CD4-positive, alpha-beta T cell treated with Interleukin-10 for 1 hour (primary cell): ENCODE results near the gene EEA1.

Source experiments
- DNase-seq: peaks from one replicate; pipeline ENCODE4 v3.0.0-alpha.2; 2020

Gene EEA1

DNA sequence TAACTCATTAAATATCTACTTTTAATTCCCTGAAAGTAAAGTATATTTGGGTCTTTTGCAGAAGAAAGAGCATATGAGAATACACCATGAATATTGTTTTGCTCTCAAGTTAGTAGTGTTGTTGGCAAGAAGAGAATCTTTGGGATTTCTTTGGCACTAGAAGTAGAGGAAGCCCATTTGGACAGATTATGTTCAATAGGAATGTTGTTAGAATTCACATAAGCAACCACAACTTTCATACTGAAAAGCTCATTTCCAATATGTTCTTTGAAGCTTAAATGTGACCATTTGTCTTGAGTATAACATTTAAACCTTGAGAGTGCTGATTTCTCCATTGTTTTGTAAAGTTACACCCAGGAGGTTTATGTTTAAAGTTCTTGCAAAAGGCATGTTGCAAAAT, 188.7 kb downstream of the EEA1 start:
- no peak for DNase-seq

- DNase-seq = no peak
Observed at GRCh38 chr12:92739113-92739512, 190.0 kb downstream of the EEA1 start.

DNA sequence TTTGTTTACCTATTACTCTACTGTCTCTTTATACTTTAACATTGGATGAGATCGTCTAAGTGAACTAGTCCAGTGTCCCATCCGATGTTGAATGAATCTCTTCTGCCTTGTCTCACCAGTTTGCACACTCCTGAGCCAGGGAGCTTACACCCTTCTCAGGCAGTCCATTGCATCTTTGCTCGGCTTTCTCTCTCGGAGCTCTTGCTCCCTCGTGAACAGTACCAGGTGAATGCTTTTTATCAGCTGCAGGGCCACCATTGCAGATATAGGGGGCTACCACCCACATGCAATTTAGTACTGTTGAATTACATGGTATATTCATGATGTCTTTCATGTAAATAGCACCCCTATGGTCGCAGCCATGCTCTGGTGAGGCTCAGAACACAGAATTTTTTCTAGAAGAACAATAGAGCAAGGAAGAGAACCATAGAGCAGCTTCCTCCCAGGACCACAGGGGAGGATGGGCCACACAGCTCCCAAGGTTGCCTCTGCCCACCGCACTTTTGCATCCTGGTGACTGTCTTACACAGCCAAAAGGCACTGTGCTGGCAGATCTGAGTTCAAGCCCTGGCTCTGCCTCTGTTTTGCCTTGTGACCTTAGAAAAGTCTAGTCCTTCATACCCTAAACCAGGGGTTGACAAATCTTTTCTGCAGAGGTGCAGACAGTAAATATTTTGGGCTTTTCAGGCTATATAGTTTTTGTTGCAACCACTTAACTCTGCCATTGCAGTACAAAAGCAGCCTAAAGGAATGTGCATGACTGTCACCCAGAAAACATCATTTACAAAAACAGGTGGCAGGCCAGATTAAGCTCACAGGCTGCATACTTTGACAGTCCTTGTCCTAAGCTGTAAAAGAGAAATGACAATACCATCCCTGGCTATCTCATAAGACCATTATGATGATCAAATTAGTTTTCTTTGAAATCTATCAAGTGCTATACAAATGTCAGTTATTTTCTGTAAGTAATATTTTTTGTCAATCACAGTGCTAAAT, 190.9 kb downstream of the EEA1 start:
- no peak for DNase-seq

- no peak for DNase-seq
Observed at GRCh38 chr12:92736605-92737004, 192.5 kb downstream of the EEA1 start.

DNA sequence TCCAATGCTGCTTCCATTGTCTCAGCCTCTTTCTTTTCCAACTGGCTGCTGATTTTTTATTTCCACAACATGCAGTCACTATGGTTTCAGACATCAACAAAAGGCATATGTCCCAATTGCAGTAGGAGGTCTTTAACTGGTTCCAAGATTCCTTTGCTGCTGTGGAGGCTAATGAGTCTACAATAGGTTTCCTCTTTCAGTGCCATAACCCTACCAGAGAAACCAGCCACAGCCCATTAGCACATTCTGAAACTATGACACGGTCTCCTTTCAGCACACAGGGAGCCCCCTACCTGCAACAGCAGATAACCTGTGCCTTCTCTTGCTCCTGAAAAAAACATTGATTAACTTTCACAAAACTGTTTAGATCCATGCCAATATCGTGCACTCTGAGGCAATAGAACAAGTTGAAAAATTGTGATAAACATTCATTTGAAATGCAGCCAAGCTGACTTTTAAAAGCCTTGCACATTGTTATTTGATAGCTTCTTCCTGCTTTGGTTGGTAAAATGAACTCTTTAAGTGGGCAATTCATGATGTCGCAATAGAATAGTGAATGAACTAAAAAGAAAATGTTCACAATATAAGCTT, 193.9 kb downstream of the EEA1 start:
- no peak for DNase-seq

DNA sequence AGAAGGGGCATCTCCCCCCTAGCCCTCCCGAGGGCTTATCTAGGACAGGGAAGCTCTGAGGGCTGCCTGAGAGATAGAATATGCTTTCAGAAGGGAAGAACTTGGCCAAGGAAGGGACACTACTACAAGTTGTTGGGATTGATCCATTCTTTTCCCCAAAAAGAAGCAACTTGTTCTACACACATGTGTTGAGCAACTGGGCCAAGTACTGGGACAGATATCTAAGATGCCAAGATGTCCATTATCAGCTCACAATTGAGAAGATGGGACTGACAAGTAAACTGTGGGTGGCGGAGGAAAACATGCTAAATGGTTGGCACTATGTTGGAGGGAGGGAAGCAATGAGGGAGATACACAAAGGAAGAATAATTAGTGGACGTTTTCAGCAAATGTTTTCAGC, 195.4 kb downstream of the EEA1 start:
- no peak for DNase-seq

GRCh38 chr12:92733181-92733580, 195.9 kb downstream of the EEA1 start:
- no peak for DNase-seq

GRCh38 chr12:92732716-92733115, 196.4 kb downstream of the EEA1 start:
- no peak for DNase-seq

GRCh38 chr12:92732216-92732615, 196.9 kb downstream of the EEA1 start:
- DNase-seq = no peak

GRCh38 chr12:92730758-92731157, 198.3 kb downstream of the EEA1 start:
- no peak for DNase-seq

DNA sequence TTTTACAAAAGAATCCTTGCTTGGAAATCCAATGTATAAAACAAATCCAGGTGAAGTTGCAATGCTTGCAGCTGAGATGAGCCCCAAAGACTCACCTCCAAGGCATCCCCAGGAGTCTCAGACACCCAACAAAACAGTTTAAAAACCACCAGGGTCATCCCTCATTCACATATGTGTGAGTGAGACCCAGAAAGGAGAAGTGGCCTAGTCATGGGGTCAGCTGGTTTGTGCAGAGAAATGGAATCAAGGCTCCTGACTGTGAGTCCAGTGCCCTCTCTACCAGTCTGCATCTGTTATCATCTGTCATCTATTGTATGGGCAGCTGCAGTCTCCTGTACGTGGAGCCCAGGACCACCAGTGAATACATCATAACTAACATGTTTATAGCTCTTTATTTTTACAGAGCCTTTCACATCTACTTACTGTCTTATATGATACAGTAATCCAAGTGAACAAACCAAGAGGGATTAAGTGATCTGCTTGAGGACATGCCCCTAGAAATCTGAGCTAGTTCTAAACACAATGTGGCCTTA, 199.3 kb downstream of the EEA1 start:
- no peak for DNase-seq

- DNase-seq = no peak
Observed at GRCh38 chr12:92726850-92727249, 202.2 kb downstream of the EEA1 start.

DNA sequence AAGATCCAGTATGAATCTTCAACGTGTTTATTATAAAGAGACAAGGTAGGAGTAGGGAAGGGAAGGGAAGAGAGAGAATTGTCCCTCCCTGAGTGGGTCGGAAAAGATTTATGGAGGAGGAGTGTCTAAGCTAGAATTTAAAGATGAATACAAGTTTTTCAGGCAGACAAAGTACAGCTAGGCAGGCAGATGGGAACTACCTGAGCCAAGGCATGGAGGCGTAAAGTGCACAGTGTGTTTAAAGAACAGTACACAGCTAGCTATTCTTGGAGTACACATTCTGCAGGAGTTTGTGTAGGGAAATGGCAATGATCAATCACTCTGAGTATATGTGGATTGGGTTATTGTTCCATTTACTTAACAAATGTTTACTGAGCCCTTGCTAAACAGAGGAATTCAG, 206.2 kb downstream of the EEA1 start:
- no peak for DNase-seq

GRCh38 chr12:92721656-92722055, 207.4 kb downstream of the EEA1 start:
- DNase-seq = no peak

- DNase-seq = no peak
Observed at GRCh38 chr12:92721130-92721529, 208.0 kb downstream of the EEA1 start.
